Measurements from ENCODE around the gene ABCC4. TPM values are rescaled to one million over a fixed set of nuclear protein-coding genes. Genes with fewer than 3 reads are reported as not detected.
"Not testable (repeated sequence)": the region's sequence is repeated elsewhere in the genome, so short reads cannot be mapped to it uniquely, and the experiment has no call there.

The ABCC4 gene
- total RNA-seq, 2 experiments from 2014 or later: 6.4 to 7.7 TPM

DNA sequence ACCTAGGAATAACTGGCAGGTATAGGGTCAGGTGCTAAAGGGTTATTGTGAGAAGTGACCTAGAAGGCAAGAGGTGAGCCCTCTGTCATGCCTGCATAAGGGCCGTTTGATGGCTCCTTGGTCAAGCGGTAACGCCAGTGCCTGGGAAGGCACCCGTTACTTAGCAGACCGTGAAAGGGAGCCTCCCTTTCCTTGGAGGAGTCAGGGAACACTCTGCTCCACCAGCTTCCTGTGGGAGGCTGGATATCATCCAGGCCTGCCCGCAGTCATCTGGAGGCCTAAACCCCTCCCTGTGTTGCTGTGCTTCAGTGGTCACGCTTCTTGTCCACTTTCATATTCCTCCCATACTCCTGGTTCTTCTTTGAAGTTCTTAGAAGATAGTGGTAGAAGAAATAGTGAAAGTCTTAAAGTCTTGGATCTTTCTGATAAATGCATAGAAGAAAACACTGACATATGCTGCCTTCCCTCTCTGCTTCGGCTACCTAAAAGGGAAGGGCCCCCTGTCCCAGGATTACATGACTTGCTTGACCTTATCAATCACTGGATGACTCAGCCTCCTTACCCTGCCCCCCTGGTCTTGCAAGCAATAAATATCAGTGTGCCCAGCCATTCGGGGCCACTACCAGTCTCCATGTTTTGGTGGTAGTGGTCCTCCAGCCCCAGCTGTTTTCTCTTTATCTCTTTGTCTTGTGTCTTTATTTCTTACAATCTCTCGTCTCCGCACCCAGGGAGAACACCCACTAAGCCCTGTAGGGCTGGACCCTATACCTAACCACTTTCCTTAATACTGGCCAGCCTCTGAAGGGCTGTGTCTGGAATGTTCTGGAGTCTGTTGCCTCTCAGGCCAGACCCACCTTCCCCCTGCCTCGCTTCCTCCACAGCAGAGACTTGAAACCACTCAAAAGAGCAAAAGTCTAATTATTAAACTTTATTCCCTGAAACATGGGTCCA, 16.1 kb upstream of the ABCC4 start:
- no peak for ATAC-seq
- DNase-seq: no peak
- no peaks in the 10 kb centered on the region for H3K4me1 Mint-ChIP-seq
- H3K27me3 Mint-ChIP-seq: peaks cover 3% of the 10 kb centered on the region
- no peaks in the 10 kb centered on the region for H3K36me3 Mint-ChIP-seq
- CTCF ChIA-PET: no interaction called here
- H3K4me3 Mint-ChIP-seq: no peak overlapping the region
- H3K9me3 Mint-ChIP-seq (ENCODE audit: low read depth): no peaks in the 10 kb centered on the region
- no peak overlapping the region for H3K27ac Mint-ChIP-seq

DNA sequence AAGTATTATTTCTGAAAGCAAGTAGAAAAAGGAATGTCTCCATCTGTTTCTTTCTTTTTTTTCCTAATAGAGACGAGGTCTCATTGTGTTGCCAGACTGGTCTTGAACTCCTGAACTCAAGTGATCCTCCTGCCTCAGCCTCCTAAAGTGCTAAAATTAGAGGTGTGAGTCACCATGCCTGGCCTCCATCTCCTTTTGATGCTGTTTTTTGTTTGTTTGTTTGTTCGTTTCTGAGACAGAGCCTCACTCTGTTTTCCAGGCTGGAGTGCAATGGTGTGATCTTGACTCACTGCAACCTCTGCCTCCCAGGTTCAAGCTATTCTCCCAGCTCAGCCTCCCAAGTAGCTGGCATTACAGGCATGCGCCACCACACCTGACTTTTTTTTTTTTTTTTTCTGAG, 14.5 kb upstream of the ABCC4 start:
- no peaks in the 10 kb centered on the region for H3K36me3 Mint-ChIP-seq
- no peak for ATAC-seq
- no peak overlapping the region for H3K4me3 Mint-ChIP-seq
- DNase-seq: no peak
- no peaks in the 10 kb centered on the region for H3K4me1 Mint-ChIP-seq
- CTCF ChIA-PET: no interaction called here
- no peaks in the 10 kb centered on the region for H3K9me3 Mint-ChIP-seq (ENCODE audit: low read depth)
- H3K27ac Mint-ChIP-seq: no peak overlapping the region
- H3K27me3 Mint-ChIP-seq: peaks cover 11% of the 10 kb centered on the region

DNA sequence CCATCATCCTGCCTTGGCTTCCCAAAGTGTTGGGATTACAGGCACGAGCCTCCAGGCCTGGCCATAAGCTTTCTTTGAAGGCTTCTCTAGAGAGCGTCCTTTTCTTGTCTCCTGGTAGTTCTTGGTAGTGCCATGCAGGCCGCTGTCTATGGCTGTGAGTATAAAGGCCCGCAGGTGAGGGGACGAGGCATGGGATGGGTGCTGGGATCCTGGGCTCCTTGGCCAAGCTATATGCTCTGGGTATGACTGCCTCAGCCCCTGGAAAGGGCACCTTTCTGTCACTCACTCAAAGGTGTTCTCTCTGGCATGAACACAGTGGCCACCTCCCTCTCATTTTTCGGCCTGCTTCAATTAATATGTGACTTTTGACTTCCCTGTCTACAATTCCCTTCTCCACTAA, 6.3 kb upstream of the ABCC4 start:
- Mint-ChIP-seq H3K27ac (no peak overlapping the region), H3K36me3 (no peaks in the 10 kb centered on the region), H3K4me3 (no peak overlapping the region), H3K27me3 (peaks cover 16% of the 10 kb centered on the region), H3K9me3 (ENCODE audit: low read depth) (no peaks in the 10 kb centered on the region), H3K4me1 (no peaks in the 10 kb centered on the region)
- DNase-seq (no peak), ATAC-seq (no peak)
- CTCF ChIA-PET: no interaction called here

- Mint-ChIP-seq H3K4me1 (peaks cover 16% of the 10 kb centered on the region), H3K36me3 (no peaks in the 10 kb centered on the region), H3K4me3 (no peak overlapping the region), H3K9me3 (ENCODE audit: low read depth) (no peaks in the 10 kb centered on the region), H3K27me3 (peaks cover 12% of the 10 kb centered on the region), H3K27ac (no peak overlapping the region)
- ATAC-seq (no peak), DNase-seq (no peak)
- CTCF ChIA-PET: no interaction called here
Measured at GRCh38 chr13:95304453-95304852, 3.2 kb upstream of the ABCC4 start.

GRCh38 chr13:95301968-95302393, 730 bp upstream of the ABCC4 start:
- CTCF ChIA-PET: interaction anchor here (1.5 to 5.5 kb wide), 4 partner anchors 14 to 112 kb away, joined by 5 to 38 read pairs (median 8); no protein-coding TSS in a partner anchor
- no peak overlapping the region for H3K27ac Mint-ChIP-seq
- no peaks in the 10 kb centered on the region for H3K36me3 Mint-ChIP-seq
- ATAC-seq: no peak
- no peak for DNase-seq
- H3K4me1 Mint-ChIP-seq: peaks cover 22% of the 10 kb centered on the region
- peak overlapping the region; percentile 84 for H3K4me3 Mint-ChIP-seq
- H3K27me3 Mint-ChIP-seq: peaks cover 12% of the 10 kb centered on the region
- H3K9me3 Mint-ChIP-seq (ENCODE audit: low read depth): no peaks in the 10 kb centered on the region

DNA sequence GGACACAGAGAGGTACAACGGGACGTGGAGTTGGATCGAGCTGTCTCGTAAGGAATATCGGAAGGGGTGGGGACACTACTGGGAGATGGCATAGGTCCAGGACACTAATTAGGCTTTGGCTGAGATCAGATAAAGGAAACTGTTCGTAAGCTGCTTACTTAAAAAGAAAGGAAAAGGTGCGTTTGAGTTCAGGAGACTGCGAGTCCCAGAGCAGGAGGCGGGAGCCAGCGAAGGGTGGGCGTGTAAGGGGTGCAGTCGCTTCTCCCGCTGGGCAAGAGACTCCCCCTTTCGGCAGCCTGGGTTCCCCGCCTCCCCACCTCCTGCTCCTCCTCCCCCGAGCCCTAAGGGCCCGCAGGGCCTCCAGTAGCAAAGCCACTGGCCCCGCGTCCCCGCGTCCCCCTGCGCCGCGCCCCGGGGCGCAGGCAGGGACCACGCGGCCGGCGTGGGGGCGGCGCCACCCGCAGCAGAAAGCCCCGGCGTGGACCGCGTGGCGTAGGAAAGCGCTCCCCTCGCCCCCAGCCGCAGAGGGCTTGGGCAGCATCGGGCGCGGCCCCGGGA, 547 bp downstream of the ABCC4 start:
- Mint-ChIP-seq H3K27ac (no peak overlapping the region), H3K4me3 (peak overlapping the region; percentile 84), H3K4me1 (peaks cover 22% of the 10 kb centered on the region), H3K36me3 (no peaks in the 10 kb centered on the region), H3K9me3 (ENCODE audit: low read depth) (no peaks in the 10 kb centered on the region), H3K27me3 (peaks cover 12% of the 10 kb centered on the region)
- DNase-seq: peak; percentile 68
- CTCF ChIA-PET: interaction anchor here (1.0 to 5.5 kb wide), 2 partner anchors 80 to 111 kb away, joined by 3 to 38 read pairs; no protein-coding TSS in a partner anchor
- peak; percentile 70 for ATAC-seq

GRCh38 chr13:95298971-95299621, 2.2 kb downstream of the ABCC4 start:
- Mint-ChIP-seq H3K9me3 (ENCODE audit: low read depth) (no peaks in the 10 kb centered on the region), H3K27me3 (peaks cover 12% of the 10 kb centered on the region), H3K4me1 (peaks cover 25% of the 10 kb centered on the region), H3K36me3 (no peaks in the 10 kb centered on the region), H3K4me3 (peak overlapping the region; percentile 12), H3K27ac (no peak overlapping the region)
- no peak for ATAC-seq
- CTCF ChIA-PET: interaction anchor here (0.7 to 5.5 kb wide), 5 partner anchors 67 to 109 kb away, joined by 3 to 38 read pairs (median 28); no protein-coding TSS in a partner anchor
- no peak for DNase-seq

- CTCF ChIA-PET: interaction anchor here (0.7 to 5.5 kb wide), 4 partner anchors 66 to 108 kb away, joined by 3 to 38 read pairs (median 28); no protein-coding TSS in a partner anchor
- Mint-ChIP-seq H3K27ac (no peak overlapping the region), H3K9me3 (ENCODE audit: low read depth) (no peaks in the 10 kb centered on the region), H3K4me3 (no peak overlapping the region), H3K36me3 (no peaks in the 10 kb centered on the region), H3K4me1 (peaks cover 25% of the 10 kb centered on the region), H3K27me3 (peaks cover 12% of the 10 kb centered on the region)
- ATAC-seq (no peak), DNase-seq (no peak)
Measured at GRCh38 chr13:95298169-95298965, 2.9 kb downstream of the ABCC4 start.

GRCh38 chr13:95296326-95296925, 4.8 kb downstream of the ABCC4 start:
- Mint-ChIP-seq H3K4me1 (peaks cover 20% of the 10 kb centered on the region), H3K36me3 (peaks cover under 1% of the 10 kb centered on the region), H3K27me3 (no peaks in the 10 kb centered on the region), H3K4me3 (no peak overlapping the region), H3K9me3 (ENCODE audit: low read depth) (no peaks in the 10 kb centered on the region), H3K27ac (no peak overlapping the region)
- CTCF ChIA-PET: interaction anchor here (0.5 to 4.9 kb wide), 7 partner anchors 25 to 1813 kb away, joined by 3 to 29 read pairs (median 7); no protein-coding TSS in a partner anchor
- ATAC-seq (no peak), DNase-seq (no peak)

- no peak overlapping the region for H3K27ac Mint-ChIP-seq
- no peak overlapping the region for H3K4me3 Mint-ChIP-seq
- peaks cover 13% of the 10 kb centered on the region for H3K4me1 Mint-ChIP-seq
- CTCF ChIA-PET: interaction anchor here (1.4 to 4.9 kb wide), 3 partner anchors 103 to 109 kb away, joined by 4 to 28 read pairs (median 8); no protein-coding TSS in a partner anchor
- ATAC-seq: no peak
- no peak for DNase-seq
- peaks cover 4% of the 10 kb centered on the region for H3K36me3 Mint-ChIP-seq
- no peaks in the 10 kb centered on the region for H3K27me3 Mint-ChIP-seq
- H3K9me3 Mint-ChIP-seq (ENCODE audit: low read depth): no peaks in the 10 kb centered on the region
Measured at GRCh38 chr13:95295026-95295425, 6.2 kb downstream of the ABCC4 start.

GRCh38 chr13:95292622-95293021, 8.6 kb downstream of the ABCC4 start:
- H3K4me1 Mint-ChIP-seq: peaks cover 2% of the 10 kb centered on the region
- no peak for ATAC-seq

GRCh38 chr13:95289901-95290300, 11.3 kb downstream of the ABCC4 start:
- not testable (repeated sequence) for H3K27me3 Mint-ChIP-seq; H3K4me3 Mint-ChIP-seq; H3K36me3 Mint-ChIP-seq; H3K27ac Mint-ChIP-seq; H3K4me1 Mint-ChIP-seq; DNase-seq; H3K9me3 Mint-ChIP-seq (ENCODE audit: low read depth); ATAC-seq
- CTCF ChIA-PET: interaction anchor here (1.3 kb wide), 1 partner anchor 114 kb away, joined by 3 read pairs; no protein-coding TSS in a partner anchor

More at GRCh38 chr13:95292622-95293021, 8.6 kb downstream of the ABCC4 start:
- Mint-ChIP-seq H3K27ac (no peak overlapping the region), H3K4me3 (no peak overlapping the region), H3K36me3 (peaks cover 7% of the 10 kb centered on the region), H3K27me3 (no peaks in the 10 kb centered on the region), H3K9me3 (ENCODE audit: low read depth) (no peaks in the 10 kb centered on the region)
- CTCF ChIA-PET: interaction anchor here (1.0 kb wide), 1 partner anchor 11 kb away, joined by 3 read pairs; no protein-coding TSS in a partner anchor
- DNase-seq: no peak
